Stimulated activated CD4-positive, alpha-beta T cell treated with anti-CD3 and anti-CD28 coated beads, Interleukin-12 subunit alpha, Interleukin-12 subunit beta, amount 100 ng/mL, for 48 hours (primary cell): ENCODE data around the gene PTCD2.

Experiments
- DNase-seq, 3 donors: peaks; one replicate each; pipeline ENCODE4 v3.0.0-alpha.2; 2020; ENCODE audit warnings: low read depth in 2 of 3, low spot score in 1 of 3

Gene PTCD2

GRCh38 chr5:72338689-72339209 is 18.6 kb downstream of the PTCD2 start:
- DNase-seq = no peak

GRCh38 chr5:72346398-72346797 is 26.2 kb downstream of the PTCD2 start:
- DNase-seq = no peak

GRCh38 chr5:72347801-72348308 is 27.7 kb downstream of the PTCD2 start:
- DNase-seq = peak in 1 of 3 donors; percentile 20

GRCh38 chr5:72351376-72351775 is 31.2 kb downstream of the PTCD2 start:
- no peak for DNase-seq

GRCh38 chr5:72352616-72353015 is 32.4 kb downstream of the PTCD2 start:
- no peak for DNase-seq

GRCh38 chr5:72353046-72353445 is 32.9 kb downstream of the PTCD2 start:
- no peak for DNase-seq

GRCh38 chr5:72355706-72356299 is 35.6 kb downstream of the PTCD2 start:
- DNase-seq = no peak

GRCh38 chr5:72356361-72356760 is 36.2 kb downstream of the PTCD2 start:
- no peak for DNase-seq

GRCh38 chr5:72358925-72359324 is 38.8 kb downstream of the PTCD2 start:
- no peak for DNase-seq

- no peak for DNase-seq
Observed at GRCh38 chr5:72359886-72360285, 39.7 kb downstream of the PTCD2 start.

GRCh38 chr5:72363166-72363802 is 43.1 kb downstream of the PTCD2 start:
- DNase-seq = no peak

GRCh38 chr5:72364171-72364570 is 44.0 kb downstream of the PTCD2 start:
- no peak for DNase-seq

GRCh38 chr5:72364951-72365350 is 44.8 kb downstream of the PTCD2 start:
- no peak for DNase-seq

- peak in 1 of 3 donors; percentile 8 for DNase-seq
Observed at GRCh38 chr5:72366324-72366976, 46.3 kb downstream of the PTCD2 start.

GRCh38 chr5:72368271-72368670 is 48.1 kb downstream of the PTCD2 start:
- no peak for DNase-seq

GRCh38 chr5:72369301-72369700 is 49.1 kb downstream of the PTCD2 start:
- DNase-seq = no peak

- no peak for DNase-seq
Observed at GRCh38 chr5:72369711-72370110, 49.5 kb downstream of the PTCD2 start.

GRCh38 chr5:72372331-72372730 is 52.2 kb downstream of the PTCD2 start:
- no peak for DNase-seq

- DNase-seq = no peak
Observed at GRCh38 chr5:72372923-72373322, 52.8 kb downstream of the PTCD2 start.

GRCh38 chr5:72374844-72375243 is 54.7 kb downstream of the PTCD2 start:
- DNase-seq = no peak

GRCh38 chr5:72376381-72376780 is 56.2 kb downstream of the PTCD2 start:
- DNase-seq = no peak
